ENCODE results near the gene KRT38. TPM values are rescaled to one million over a fixed set of nuclear protein-coding genes. Genes with fewer than 3 reads are reported as not detected.

Gene KRT38
- polyA plus RNA-seq, 1 of the 3 experiments (the other 2 are of a cell fraction): not detected

GRCh38 chr17:41439375-41439774 is 1.4 kb downstream of the KRT38 start:
- Histone ChIP-seq H3K4me1 (ENCODE audit: control insufficient read depth in 1 of 2, insufficient read depth in 2 of 2, low read depth in 1 of 2, low read length in 1 of 2) (no peaks in the 10 kb centered on the region), H3K9me3 (no peaks in the 10 kb centered on the region), H3K4me2 (no peak overlapping the region), H3K9ac (no peak overlapping the region), H3F3A (replicated peaks; ENCODE audit: insufficient read depth) (no peaks in the 10 kb centered on the region), H3K79me2 (ENCODE audit: insufficient read depth) (no peaks in the 10 kb centered on the region), H3K27me3 (ENCODE audit: insufficient read depth) (no peaks in the 10 kb centered on the region; the same call in 1 of the 2 replicates), H3K36me3 (replicated peaks in 1 of 2; ENCODE audit: control insufficient read depth in 1 of 2, insufficient read depth in 2 of 2, low read length in 1 of 2) (no peaks in the 10 kb centered on the region), H2AFZ (ENCODE audit: low read depth) (no peak overlapping the region), H3K4me3 (ENCODE audit: low read depth in 2 of 2, low read length in 1 of 2) (no peak overlapping the region), H3K27ac (ENCODE audit: low read depth in 2 of 2, low read length in 1 of 2) (no peak overlapping the region), H3K9me2 (no peaks in the 10 kb centered on the region), H4K20me1 (ENCODE audit: insufficient read depth) (no peaks in the 10 kb centered on the region)
- CTCF ChIA-PET: interaction anchor here (1.0 kb wide), 1 partner anchor 110 kb away, joined by 6 read pairs; no protein-coding TSS in a partner anchor
- POLR2A ChIA-PET: no interaction called here
- DNase-seq: no peak
- WGBS (ENCODE audit: low lambda C conversion rate): 37% methylated on average over 5 of the region's 5 CpGs
- TF ChIP-seq MEF2A (IDR thresholded peaks at IDR 0.05; ENCODE audit: borderline replicate concordance, low read depth) (no peak), CHD2 (IDR thresholded peaks at IDR 0.05; ENCODE audit: low read length, partially characterized antibody) (no peak), USF1 (IDR thresholded peaks at IDR 0.05; ENCODE audit: borderline replicate concordance, low read depth) (no peak), GATA2 (CRISPR knock-in tag; IDR thresholded peaks at IDR 0.05) (no peak), JUND (IDR thresholded peaks at IDR 0.05) (no peak), ELF1 (IDR thresholded peaks at IDR 0.05) (no peak), TCF12 (IDR thresholded peaks at IDR 0.05) (no peak), MXI1 (IDR thresholded peaks at IDR 0.05; ENCODE audit: low read depth, low read length) (no peak), RXRA (IDR thresholded peaks at IDR 0.05; ENCODE audit: borderline replicate concordance, low read depth) (no peak), USF2 (IDR thresholded peaks at IDR 0.05; ENCODE audit: borderline replicate concordance, low read depth, low read length) (no peak), FOSL2 (IDR thresholded peaks at IDR 0.05; ENCODE audit: borderline replicate concordance, low read depth) (no peak), FOXJ3 (CRISPR knock-in tag; IDR thresholded peaks at IDR 0.05) (no peak)
- TF ChIP-seq, protein P1, sequence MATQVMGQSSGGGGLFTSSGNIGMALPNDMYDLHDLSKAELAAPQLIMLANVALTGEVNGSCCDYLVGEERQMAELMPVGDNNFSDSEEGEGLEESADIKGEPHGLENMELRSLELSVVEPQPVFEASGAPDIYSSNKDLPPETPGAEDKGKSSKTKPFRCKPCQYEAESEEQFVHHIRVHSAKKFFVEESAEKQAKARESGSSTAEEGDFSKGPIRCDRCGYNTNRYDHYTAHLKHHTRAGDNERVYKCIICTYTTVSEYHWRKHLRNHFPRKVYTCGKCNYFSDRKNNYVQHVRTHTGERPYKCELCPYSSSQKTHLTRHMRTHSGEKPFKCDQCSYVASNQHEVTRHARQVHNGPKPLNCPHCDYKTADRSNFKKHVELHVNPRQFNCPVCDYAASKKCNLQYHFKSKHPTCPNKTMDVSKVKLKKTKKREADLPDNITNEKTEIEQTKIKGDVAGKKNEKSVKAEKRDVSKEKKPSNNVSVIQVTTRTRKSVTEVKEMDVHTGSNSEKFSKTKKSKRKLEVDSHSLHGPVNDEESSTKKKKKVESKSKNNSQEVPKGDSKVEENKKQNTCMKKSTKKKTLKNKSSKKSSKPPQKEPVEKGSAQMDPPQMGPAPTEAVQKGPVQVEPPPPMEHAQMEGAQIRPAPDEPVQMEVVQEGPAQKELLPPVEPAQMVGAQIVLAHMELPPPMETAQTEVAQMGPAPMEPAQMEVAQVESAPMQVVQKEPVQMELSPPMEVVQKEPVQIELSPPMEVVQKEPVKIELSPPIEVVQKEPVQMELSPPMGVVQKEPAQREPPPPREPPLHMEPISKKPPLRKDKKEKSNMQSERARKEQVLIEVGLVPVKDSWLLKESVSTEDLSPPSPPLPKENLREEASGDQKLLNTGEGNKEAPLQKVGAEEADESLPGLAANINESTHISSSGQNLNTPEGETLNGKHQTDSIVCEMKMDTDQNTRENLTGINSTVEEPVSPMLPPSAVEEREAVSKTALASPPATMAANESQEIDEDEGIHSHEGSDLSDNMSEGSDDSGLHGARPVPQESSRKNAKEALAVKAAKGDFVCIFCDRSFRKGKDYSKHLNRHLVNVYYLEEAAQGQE (IDR thresholded peaks at IDR 0.05; ENCODE audit: low read depth, low read length): no peak
- TF ChIP-seq, protein P2, sequence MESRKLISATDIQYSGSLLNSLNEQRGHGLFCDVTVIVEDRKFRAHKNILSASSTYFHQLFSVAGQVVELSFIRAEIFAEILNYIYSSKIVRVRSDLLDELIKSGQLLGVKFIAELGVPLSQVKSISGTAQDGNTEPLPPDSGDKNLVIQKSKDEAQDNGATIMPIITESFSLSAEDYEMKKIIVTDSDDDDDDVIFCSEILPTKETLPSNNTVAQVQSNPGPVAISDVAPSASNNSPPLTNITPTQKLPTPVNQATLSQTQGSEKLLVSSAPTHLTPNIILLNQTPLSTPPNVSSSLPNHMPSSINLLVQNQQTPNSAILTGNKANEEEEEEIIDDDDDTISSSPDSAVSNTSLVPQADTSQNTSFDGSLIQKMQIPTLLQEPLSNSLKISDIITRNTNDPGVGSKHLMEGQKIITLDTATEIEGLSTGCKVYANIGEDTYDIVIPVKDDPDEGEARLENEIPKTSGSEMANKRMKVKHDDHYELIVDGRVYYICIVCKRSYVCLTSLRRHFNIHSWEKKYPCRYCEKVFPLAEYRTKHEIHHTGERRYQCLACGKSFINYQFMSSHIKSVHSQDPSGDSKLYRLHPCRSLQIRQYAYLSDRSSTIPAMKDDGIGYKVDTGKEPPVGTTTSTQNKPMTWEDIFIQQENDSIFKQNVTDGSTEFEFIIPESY (IDR thresholded peaks at IDR 0.05; ENCODE audit: borderline replicate concordance, low read depth): no peak
- TF ChIP-seq, protein P3, sequence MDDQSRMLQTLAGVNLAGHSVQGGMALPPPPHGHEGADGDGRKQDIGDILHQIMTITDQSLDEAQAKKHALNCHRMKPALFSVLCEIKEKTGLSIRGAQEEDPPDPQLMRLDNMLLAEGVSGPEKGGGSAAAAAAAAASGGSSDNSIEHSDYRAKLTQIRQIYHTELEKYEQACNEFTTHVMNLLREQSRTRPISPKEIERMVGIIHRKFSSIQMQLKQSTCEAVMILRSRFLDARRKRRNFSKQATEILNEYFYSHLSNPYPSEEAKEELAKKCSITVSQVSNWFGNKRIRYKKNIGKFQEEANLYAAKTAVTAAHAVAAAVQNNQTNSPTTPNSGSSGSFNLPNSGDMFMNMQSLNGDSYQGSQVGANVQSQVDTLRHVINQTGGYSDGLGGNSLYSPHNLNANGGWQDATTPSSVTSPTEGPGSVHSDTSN (IDR thresholded peaks at IDR 0.05): no peak
- TF ChIP-seq, protein P4, sequence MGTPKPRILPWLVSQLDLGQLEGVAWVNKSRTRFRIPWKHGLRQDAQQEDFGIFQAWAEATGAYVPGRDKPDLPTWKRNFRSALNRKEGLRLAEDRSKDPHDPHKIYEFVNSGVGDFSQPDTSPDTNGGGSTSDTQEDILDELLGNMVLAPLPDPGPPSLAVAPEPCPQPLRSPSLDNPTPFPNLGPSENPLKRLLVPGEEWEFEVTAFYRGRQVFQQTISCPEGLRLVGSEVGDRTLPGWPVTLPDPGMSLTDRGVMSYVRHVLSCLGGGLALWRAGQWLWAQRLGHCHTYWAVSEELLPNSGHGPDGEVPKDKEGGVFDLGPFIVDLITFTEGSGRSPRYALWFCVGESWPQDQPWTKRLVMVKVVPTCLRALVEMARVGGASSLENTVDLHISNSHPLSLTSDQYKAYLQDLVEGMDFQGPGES (IDR thresholded peaks at IDR 0.05; ENCODE audit: low read depth, low read length): no peak
